IMR-90 (cell line): Measurements from ENCODE around the gene ABCA8.

Experiments
- BHLHE40 ChIP-seq: fragments of 150-350 bp; IDR thresholded peaks from 2 replicates; pipeline ENCODE4 v1.6.1; 2016; ENCODE audit warnings: mild to moderate bottlenecking, low read depth, low read length
- CEBPB ChIP-seq: IDR thresholded peaks from 2 replicates; pipeline ENCODE4 v1.6.1; 2012; ENCODE audit warnings: low read depth, low read length, improper control_type of control experiment
- CHD1 ChIP-seq: IDR thresholded peaks from 2 replicates; pipeline ENCODE4 v1.6.1; 2012; ENCODE audit warnings: low read depth, low read length, improper control_type of control experiment
- CTCF ChIP-seq: conservative IDR thresholded peaks from 2 replicates; pipeline ENCODE4 v1.5.1; 2012; ENCODE audit warnings: mild to moderate bottlenecking, low read depth, low read length, improper control_type of control experiment
- FOS ChIP-seq: fragments of 150-350 bp; IDR thresholded peaks from 2 replicates; pipeline ENCODE4 v1.6.1; 2016; ENCODE audit warnings: low read depth, low read length
- MAFK ChIP-seq: IDR thresholded peaks from 2 replicates; pipeline ENCODE4 v1.6.1; 2012; ENCODE audit warnings: low read depth, low read length, improper control_type of control experiment
- POLR2A ChIP-seq: IDR thresholded peaks from 2 replicates; pipeline ENCODE4 v1.6.1; 2012; ENCODE audit warnings: mild to moderate bottlenecking, low read depth, low read length
- RAD21 ChIP-seq: IDR thresholded peaks from 2 replicates; pipeline ENCODE4 v1.6.1; 2012; ENCODE audit warnings: low read length, improper control_type of control experiment
- RCOR1 ChIP-seq: IDR thresholded peaks from 2 replicates; pipeline ENCODE4 v1.6.1; 2012; ENCODE audit warnings: mild to moderate bottlenecking, low read length, improper control_type of control experiment; ENCODE audit not compliant: insufficient replicate concordance
- RFX5 ChIP-seq: IDR thresholded peaks from 2 replicates; pipeline ENCODE4 v1.8.0; 2012; ENCODE audit warnings: low read depth, mild to moderate bottlenecking, low read length, moderate library complexity
- SMC3 ChIP-seq: fragments of 150-350 bp; IDR thresholded peaks from 2 replicates; pipeline ENCODE4 v1.6.1; 2016; ENCODE audit warnings: low read depth, mild to moderate bottlenecking, antibody characterized with exemption, low read length, moderate library complexity
- USF2 ChIP-seq: fragments of 150-350 bp; IDR thresholded peaks from 2 replicates; pipeline ENCODE4 v1.6.1; 2017; ENCODE audit warnings: mild to moderate bottlenecking, antibody characterized with exemption, low read length, low read depth
- TF ChIP-seq, protein P1 (sequence below): fragments of 150-350 bp; IDR thresholded peaks from 2 replicates; pipeline ENCODE4 v1.6.1; 2016; ENCODE audit warnings: low read depth, mild to moderate bottlenecking, low read length, moderate library complexity, borderline replicate concordance

DNA sequence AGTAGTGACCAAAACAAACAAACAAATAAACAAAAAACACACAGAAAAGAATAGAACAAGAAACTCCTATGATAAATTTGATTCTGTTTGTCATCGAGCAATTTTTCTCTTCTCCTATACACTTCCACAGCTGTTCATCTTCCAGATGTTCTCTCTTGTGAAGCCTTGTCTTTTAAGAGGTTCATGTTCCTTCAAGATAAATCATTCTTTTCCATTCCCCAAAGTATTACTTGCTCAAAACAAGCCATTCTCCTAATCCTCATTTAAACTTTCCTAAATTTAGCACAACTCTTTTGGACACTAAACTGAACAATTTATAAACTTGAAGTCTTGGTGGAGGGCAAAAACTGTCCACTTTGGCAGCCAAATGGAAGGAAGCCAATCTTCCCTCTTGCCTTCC is 103.3 kb downstream of the ABCA8 start:
- TF ChIP-seq CHD1 (no peak), CTCF (no peak), POLR2A (no peak), USF2 (no peak), BHLHE40 (no peak), CEBPB (no peak), RAD21 (no peak), MAFK (no peak), RFX5 (no peak), FOS (no peak), RCOR1 (no peak), SMC3 (no peak)
- TF ChIP-seq, protein P1, sequence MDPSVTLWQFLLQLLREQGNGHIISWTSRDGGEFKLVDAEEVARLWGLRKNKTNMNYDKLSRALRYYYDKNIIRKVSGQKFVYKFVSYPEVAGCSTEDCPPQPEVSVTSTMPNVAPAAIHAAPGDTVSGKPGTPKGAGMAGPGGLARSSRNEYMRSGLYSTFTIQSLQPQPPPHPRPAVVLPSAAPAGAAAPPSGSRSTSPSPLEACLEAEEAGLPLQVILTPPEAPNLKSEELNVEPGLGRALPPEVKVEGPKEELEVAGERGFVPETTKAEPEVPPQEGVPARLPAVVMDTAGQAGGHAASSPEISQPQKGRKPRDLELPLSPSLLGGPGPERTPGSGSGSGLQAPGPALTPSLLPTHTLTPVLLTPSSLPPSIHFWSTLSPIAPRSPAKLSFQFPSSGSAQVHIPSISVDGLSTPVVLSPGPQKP, result no peak
